ENCODE data around the gene ITGA3.

Gene ITGA3

GRCh38 chr17:50055426-50056216 lies at the start of gene ITGA3:
ITGA3 (plus strand) TSS chr17:50056110; CDS start chr17:50056440, 330 bp downstream.
- DNase-seq (ENCODE audit: low read depth), result peak; percentile 91

- no peak for DNase-seq (ENCODE audit: low read depth)
These were observed 46.6 kb upstream of the ITGA3 start for GRCh38 chr17:50009282-50009681.

GRCh38 chr17:50013079-50013478 lies 42.8 kb upstream of the ITGA3 start:
- no peak for DNase-seq (ENCODE audit: low read depth)

- DNase-seq (ENCODE audit: low read depth), result no peak
These were observed 41.3 kb upstream of the ITGA3 start for GRCh38 chr17:50014471-50015088.

- no peak for DNase-seq (ENCODE audit: low read depth)
These were observed 40.8 kb upstream of the ITGA3 start for GRCh38 chr17:50015146-50015545.

GRCh38 chr17:50018909-50019308 lies 37.0 kb upstream of the ITGA3 start:
- no peak for DNase-seq (ENCODE audit: low read depth)

- no peak for DNase-seq (ENCODE audit: low read depth)
These were observed 34.9 kb upstream of the ITGA3 start for GRCh38 chr17:50020841-50021599.

- no peak for DNase-seq (ENCODE audit: low read depth)
These were observed 34.1 kb upstream of the ITGA3 start for GRCh38 chr17:50021681-50022370.

- peak; percentile 17 for DNase-seq (ENCODE audit: low read depth)
These were observed 33.3 kb upstream of the ITGA3 start for GRCh38 chr17:50022463-50023130.

- no peak for DNase-seq (ENCODE audit: low read depth)
These were observed 32.4 kb upstream of the ITGA3 start for GRCh38 chr17:50023520-50023919.

GRCh38 chr17:50024808-50025207 lies 31.1 kb upstream of the ITGA3 start:
- no peak for DNase-seq (ENCODE audit: low read depth)

GRCh38 chr17:50026046-50026675 lies 29.7 kb upstream of the ITGA3 start:
- no peak for DNase-seq (ENCODE audit: low read depth)

GRCh38 chr17:50026837-50027171 lies 29.1 kb upstream of the ITGA3 start:
- peak; percentile 79 for DNase-seq (ENCODE audit: low read depth)

- DNase-seq (ENCODE audit: low read depth), result peak; percentile 96
These were observed 28.6 kb upstream of the ITGA3 start for GRCh38 chr17:50027172-50027880.

- no peak for DNase-seq (ENCODE audit: low read depth)
These were observed 27.8 kb upstream of the ITGA3 start for GRCh38 chr17:50027881-50028735.

- no peak for DNase-seq (ENCODE audit: low read depth)
These were observed 27.2 kb upstream of the ITGA3 start for GRCh38 chr17:50028736-50029120.

GRCh38 chr17:50029185-50029584 lies 26.7 kb upstream of the ITGA3 start:
- no peak for DNase-seq (ENCODE audit: low read depth)

- no peak for DNase-seq (ENCODE audit: low read depth)
These were observed 22.6 kb upstream of the ITGA3 start for GRCh38 chr17:50033316-50033715.

- DNase-seq (ENCODE audit: low read depth), result no peak
These were observed 21.2 kb upstream of the ITGA3 start for GRCh38 chr17:50034498-50035364.
